Common myeloid progenitor, CD34-positive (primary cell): ENCODE results near the gene PRKRIP1.
A peak's percentile ranks its signal among the peaks of the same experiment; 100 is the strongest.

Source experiments
- CTCF ChIA-PET: fragments of 350-600 bp; sonication (Branson Sonifier 250); formaldehyde crosslinking; loops from one replicate; lab custom pipeline; 2021; ENCODE audit warnings: antibody characterized with exemption; lab: Charles Lee
- POLR2A ChIA-PET: fragments of 350-600 bp; sonication (Branson Sonifier 250); formaldehyde crosslinking; loops from one replicate; lab custom pipeline; 2021; ENCODE audit warnings: antibody characterized with exemption; lab: Charles Lee
- DNase-seq, 3 donors: peaks; one replicate each; pipeline versions ENCODE4 v3.0.0 to v3.0.0-alpha.2; 2013
- H3K27ac ChIP-seq, 2 experiments: 1 replicate in 1 of 2; 2 replicates in 1 of 2; pipeline ENCODE4 v1.7.0; 2013; ENCODE audit warnings: inconsistent platforms in 2 of 2, low read length in 2 of 2, mild to moderate bottlenecking in 2 of 2, low read depth in 1 of 2, moderate library complexity in 1 of 2; ENCODE audit not compliant: severe bottlenecking in 2 of 2, insufficient read depth in 1 of 2, poor library complexity in 1 of 2
- H3K27me3 ChIP-seq, 5 experiments: replicated peaks in 2 of 5; 1 replicate in 3 of 5; 2 replicates in 2 of 5; pipeline versions ENCODE4 v1.6.1 to v1.7.0; 2013; ENCODE audit warnings: low read length in 4 of 5, mild to moderate bottlenecking in 2 of 5, moderate library complexity in 2 of 5, inconsistent platforms in 1 of 5; ENCODE audit not compliant: insufficient read depth in 5 of 5, control insufficient read depth in 4 of 5
- H3K36me3 ChIP-seq, 4 experiments: 1 replicate in 2 of 4; 2 replicates in 2 of 4; pipeline versions ENCODE4 v1.6.1 to v1.7.0; 2013; ENCODE audit warnings: low read length in 3 of 4, control low read depth in 1 of 4, mild to moderate bottlenecking in 1 of 4; ENCODE audit not compliant: control insufficient read depth in 4 of 4, insufficient read depth in 4 of 4
- H3K4me1 ChIP-seq, 4 experiments: 1 replicate in 3 of 4; 2 replicates in 1 of 4; pipeline versions ENCODE4 v1.6.1 to v1.7.1; 2013; ENCODE audit warnings: low read length in 3 of 4, mild to moderate bottlenecking in 3 of 4, control low read depth in 1 of 4, inconsistent platforms in 1 of 4, moderate library complexity in 1 of 4; ENCODE audit not compliant: control insufficient read depth in 4 of 4, insufficient read depth in 4 of 4; ENCODE audit errors: control extremely low read depth in 1 of 4
- H3K4me3 ChIP-seq, 7 experiments: 1 replicate in 4 of 7; 2 replicates in 3 of 7; pipeline versions ENCODE4 v1.5.1 to v1.7.0; 2013; ENCODE audit warnings: mild to moderate bottlenecking in 7 of 7, low read length in 6 of 7, moderate library complexity in 6 of 7, inconsistent platforms in 2 of 7, low read depth in 2 of 7, control low read depth in 1 of 7; ENCODE audit not compliant: insufficient read depth in 4 of 7, control insufficient read depth in 1 of 7; ENCODE audit errors: extremely low read depth in 1 of 7
- H3K9me3 ChIP-seq, 5 experiments: 1 replicate in 4 of 5; 2 replicates in 1 of 5; pipeline versions ENCODE4 v1.6.1 to v1.7.1; 2013; ENCODE audit warnings: low read length in 4 of 5, mild to moderate bottlenecking in 2 of 5, inconsistent platforms in 1 of 5, low read depth in 1 of 5, moderate library complexity in 1 of 5; ENCODE audit not compliant: control insufficient read depth in 4 of 5, insufficient read depth in 2 of 5; ENCODE audit errors: control extremely low read depth in 1 of 5
- WGBS: methylation state at CpG from one replicate; pipeline ENCODE4 v1.1.5; 2013; ENCODE audit not compliant: insufficient coverage; 5-methylcytosine and 5-hydroxymethylcytosine counted together

The PRKRIP1 gene

GRCh38 chr7:102431617-102432298 lies 35.6 kb downstream of the PRKRIP1 start:
- 21% methylated on average over 17 of the region's 17 CpGs for WGBS
- H3K36me3 ChIP-seq, result peaks cover under 1 to 10% (median 5%) of the 10 kb centered on the region in 4 experiments
- peak overlapping the region; percentile 47 to 82 for H3K27ac ChIP-seq
- no peaks in the 10 kb centered on the region for H3K9me3 ChIP-seq
- CTCF ChIA-PET, result interaction anchor here (56.5 to 63.4 kb wide), 2 partner anchors 11 to 13 kb away, joined by 1488 read pairs; partner anchors contain the start of genes ALKBH4, LRWD1, ORAI2 and PRKRIP1
- POLR2A ChIA-PET, result interaction anchor here (0.8 to 1.3 kb wide), 2 partner anchors 11 to 20 kb away, joined by 4 to 5 read pairs; no protein-coding TSS in a partner anchor
- H3K4me3 ChIP-seq, result peak overlapping the region in 5 of 7 experiments; percentile 1 to 53 (median 6)
- H3K4me1 ChIP-seq, result peaks cover 13 to 79% (median 74%) of the 10 kb centered on the region in 4 experiments
- peak in 2 of 3 donors; percentile 54 to 72 for DNase-seq
- no peaks in the 10 kb centered on the region for H3K27me3 ChIP-seq

- DNase-seq, result peak in 2 of 3 donors; percentile 34 to 62
- Histone ChIP-seq H3K36me3 (peaks cover 2 to 16% (median 8%) of the 10 kb centered on the region in 4 experiments), H3K4me3 (peak overlapping the region; percentile 30 to 92 (median 76)), H3K27me3 (no peaks in the 10 kb centered on the region), H3K27ac (peak overlapping the region; percentile 40 to 82), H3K4me1 (peaks cover 10 to 71% (median 65%) of the 10 kb centered on the region in 4 experiments), H3K9me3 (no peaks in the 10 kb centered on the region)
- WGBS, result 43% methylated on average over 14 of the region's 27 CpGs
- ChIA-PET POLR2A (interaction anchor here (0.8 to 2.4 kb wide), 3 partner anchors 11 to 31 kb away, joined by 4 to 8 read pairs (median 4); no protein-coding TSS in a partner anchor), CTCF (interaction anchor here (56.5 to 63.4 kb wide), 2 partner anchors 10 to 14 kb away, joined by 1488 read pairs; partner anchors contain the start of genes ALKBH4, LRWD1, ORAI2 and PRKRIP1)
Observed at GRCh38 chr7:102432442-102433218, 36.5 kb downstream of the PRKRIP1 start.

DNA sequence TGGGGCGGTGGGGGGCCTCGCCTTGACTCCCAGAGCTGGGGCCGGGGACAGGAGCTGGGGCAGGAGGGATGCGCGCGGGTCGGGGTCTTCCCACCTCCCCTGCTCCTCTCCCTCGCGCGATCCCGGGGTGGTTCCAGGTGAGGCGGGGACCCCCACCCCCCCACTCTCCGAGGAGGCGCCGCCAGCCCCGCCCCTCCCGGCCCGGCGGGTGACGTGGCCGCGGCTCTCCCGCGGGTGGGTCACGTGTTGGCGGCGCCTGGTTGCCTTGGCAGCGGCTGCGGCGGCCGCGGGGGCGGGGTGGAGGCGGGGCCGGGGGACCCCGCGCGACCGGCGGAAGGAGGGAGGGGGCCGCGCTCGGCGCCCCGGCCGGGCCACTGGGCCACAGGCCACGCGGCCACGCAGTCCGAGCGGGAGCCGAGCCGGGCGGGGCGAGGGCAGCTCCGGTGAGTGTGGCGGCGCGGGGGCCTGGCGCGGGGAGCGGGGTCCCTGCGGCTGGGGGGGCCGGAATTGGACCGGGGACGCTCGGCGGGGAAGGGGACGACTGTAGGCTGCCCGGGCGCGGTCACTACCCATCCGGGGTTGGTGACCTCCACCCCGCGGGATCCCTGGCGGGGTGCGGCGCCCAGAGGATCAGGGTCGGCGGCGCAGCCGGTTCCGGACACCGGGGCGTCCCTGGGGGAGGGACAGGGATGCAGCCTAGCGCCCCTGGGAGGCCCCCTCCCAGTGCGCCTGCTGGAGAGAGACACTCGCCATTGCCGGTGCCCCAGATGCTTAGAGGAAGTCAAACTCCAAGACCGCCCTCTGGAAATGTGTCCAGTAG lies 37.3 kb downstream of the PRKRIP1 start, which contains the start of gene ORAI2:
ORAI2 (plus strand) TSS at position 357 of the 820 bp plus-strand sequence. CDS start 5,382 bp downstream, outside the sequence.
- Histone ChIP-seq H3K4me3 (peak within 1 kb of the TSS; percentile 72 to 92 (median 81)), H3K27ac (peak within 1 kb of the TSS; percentile 40 to 82), H3K4me1 (peaks cover 5 to 63% (median 57%) of the 10 kb centered on the region in 4 experiments), H3K27me3 (no peaks in the 10 kb centered on the region), H3K9me3 (no peaks in the 10 kb centered on the region), H3K36me3 (peaks cover 2 to 20% (median 11%) of the 10 kb centered on the region in 4 experiments)
- ChIA-PET POLR2A (interaction anchor here (1.0 to 2.4 kb wide), 3 partner anchors 21 to 30 kb away, joined by 4 to 8 read pairs (median 4); no protein-coding TSS in a partner anchor), CTCF (interaction anchor here (56.5 to 63.4 kb wide), 2 partner anchors 9 to 15 kb away, joined by 1488 read pairs; partner anchors contain the start of genes ALKBH4, LRWD1, ORAI2 and PRKRIP1)
- peak; percentile 67 to 86 (median 84) for DNase-seq
- WGBS, result 0% methylated on average over 53 of the region's 90 CpGs

DNA sequence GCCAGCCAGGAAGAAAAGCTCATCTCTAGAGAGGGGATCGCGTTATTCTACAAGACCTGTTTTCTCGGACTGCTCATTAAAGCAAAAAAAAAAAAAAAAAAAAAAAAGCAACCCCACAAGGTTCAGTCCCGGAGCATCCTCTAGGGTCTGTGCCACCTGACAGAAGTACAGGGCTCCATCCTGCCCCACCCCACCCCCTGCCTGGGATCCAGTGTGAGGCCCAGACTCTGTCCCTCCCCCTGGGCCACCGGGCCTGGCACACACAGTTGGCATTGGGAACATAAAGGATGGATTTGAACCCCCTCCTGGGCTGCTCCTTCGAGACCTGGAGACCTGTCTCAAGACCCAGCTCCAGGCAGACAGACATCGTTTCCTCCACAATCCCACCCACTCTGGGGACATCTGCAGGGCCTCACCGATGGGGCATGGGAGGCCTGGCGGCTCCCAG lies 37.9 kb downstream of the PRKRIP1 start:
- Histone ChIP-seq H3K4me1 (peaks cover 5 to 57% (median 52%) of the 10 kb centered on the region in 4 experiments), H3K27me3 (no peaks in the 10 kb centered on the region), H3K4me3 (peak overlapping the region; percentile 72 to 92 (median 81)), H3K27ac (peak overlapping the region in 1 of 2 experiments; percentile 82), H3K9me3 (no peaks in the 10 kb centered on the region), H3K36me3 (peaks cover 2 to 27% (median 17%) of the 10 kb centered on the region in 4 experiments)
- no peak for DNase-seq
- ChIA-PET POLR2A (interaction anchor here (1.0 to 2.4 kb wide), 3 partner anchors 20 to 30 kb away, joined by 4 to 8 read pairs (median 4); no protein-coding TSS in a partner anchor), CTCF (interaction anchor here (56.5 to 63.4 kb wide), 2 partner anchors 8 to 15 kb away, joined by 1488 read pairs; partner anchors contain the start of genes ALKBH4, LRWD1, ORAI2 and PRKRIP1)
- WGBS, result 25% methylated on average over 7 of the region's 9 CpGs

DNA sequence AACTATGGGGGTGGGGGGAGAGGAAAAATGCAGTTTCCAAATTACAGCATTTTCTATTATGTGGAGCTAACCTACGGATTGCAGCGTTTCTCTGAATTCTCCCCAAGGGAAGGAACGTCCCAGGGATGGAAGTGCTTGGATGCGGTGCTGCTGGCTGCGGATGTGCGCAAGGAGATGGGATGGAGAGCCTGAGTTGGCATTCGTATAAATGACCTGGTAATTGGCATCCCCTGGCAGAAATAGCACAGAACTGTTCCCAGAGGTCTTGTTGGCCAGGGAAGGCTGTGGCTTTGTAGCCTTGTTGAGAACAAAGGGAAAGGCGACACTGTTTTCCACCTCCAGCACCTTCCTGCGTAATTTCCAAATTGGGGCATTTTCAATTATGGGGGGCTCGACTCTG lies 40.0 kb downstream of the PRKRIP1 start:
- Histone ChIP-seq H3K4me1 (peaks cover 5 to 36% (median 35%) of the 10 kb centered on the region in 4 experiments), H3K36me3 (peaks cover 2 to 40% (median 30%) of the 10 kb centered on the region in 4 experiments), H3K27me3 (no peaks in the 10 kb centered on the region), H3K9me3 (no peaks in the 10 kb centered on the region), H3K4me3 (no peak overlapping the region), H3K27ac (no peak overlapping the region)
- DNase-seq, result no peak
- ChIA-PET POLR2A (interaction anchor here (0.6 kb wide), 1 partner anchor 1175 kb away, joined by 3 read pairs; no protein-coding TSS in a partner anchor), CTCF (interaction anchor here (56.5 to 63.4 kb wide), 2 partner anchors 6 to 17 kb away, joined by 1488 read pairs; partner anchors contain the start of genes ALKBH4, LRWD1, ORAI2 and PRKRIP1)
- WGBS, result 98% methylated on average over 9 of the region's 10 CpGs
